K562 (cell line): Measurements from ENCODE around the gene DYNC2LI1.

ENCODE experiments used
- ATF6 ChIP-seq: sonication (generic); formaldehyde crosslinking; IDR thresholded peaks from 2 replicates; pipeline ENCODE4 v1.4.0; 2020; ENCODE audit warnings: mild to moderate bottlenecking, missing genetic modification reagents
- BACH1 ChIP-seq: fragments of 200-800 bp; sonication (Bioruptor generic); IDR thresholded peaks from 2 replicates; pipeline ENCODE4 v1.6.1; 2016; ENCODE audit warnings: missing genetic modification characterization, missing compliant biosample characterization
- EGR1 ChIP-seq: fragments of 450-650 bp; conservative IDR thresholded peaks from 2 replicates; pipeline ENCODE4 v1.6.1; 2017; ENCODE audit warnings: mild to moderate bottlenecking
- EZH2 ChIP-seq: IDR thresholded peaks from 2 replicates; pipeline ENCODE4 v1.6.1; 2012; ENCODE audit warnings: low read depth, mild to moderate bottlenecking, inconsistent platforms, low read length, borderline replicate concordance
- NCOA1 ChIP-seq: fragments of 450-650 bp; IDR thresholded peaks from 2 replicates; pipeline ENCODE4 v1.6.1; 2016; ENCODE audit warnings: low read depth
- NFIC ChIP-seq: fragments of 450-650 bp; IDR thresholded peaks from 2 replicates; pipeline ENCODE4 v1.6.1; 2017; ENCODE audit warnings: mild to moderate bottlenecking, inconsistent platforms
- OTX1 ChIP-seq: fragments of 450-650 bp; formaldehyde crosslinking; IDR thresholded peaks from 2 replicates; pipeline ENCODE4 v1.4.0; 2022; ENCODE audit warnings: mild to moderate bottlenecking
- STAT5A ChIP-seq: IDR thresholded peaks from 2 replicates; pipeline ENCODE4 v1.6.1; 2012; ENCODE audit warnings: low read length, inconsistent platforms, borderline replicate concordance
- TAF1 ChIP-seq: IDR thresholded peaks from 2 replicates; pipeline ENCODE4 v1.6.1; 2011; ENCODE audit warnings: mild to moderate bottlenecking, low read length, moderate library complexity; ENCODE audit not compliant: insufficient read depth, control insufficient read depth, severe bottlenecking; ENCODE audit errors: extremely low read depth
- ZNF445 ChIP-seq: fragments of 250-450 bp; sonication (Bioruptor Pico); IDR thresholded peaks from 2 replicates; pipeline ENCODE4 v1.4.0; 2020; ENCODE audit warnings: low read depth, mild to moderate bottlenecking, moderate library complexity
- ZNF57 ChIP-seq: fragments of 450-650 bp; formaldehyde crosslinking; IDR thresholded peaks from 2 replicates; pipeline ENCODE4 v1.4.0; 2020; ENCODE audit warnings: mild to moderate bottlenecking, moderate library complexity
- TF ChIP-seq, protein P1 (sequence below), 3 experiments: IDR thresholded peaks in 2 of 3; conservative IDR thresholded peaks in 1 of 3; 2 replicates each; pipeline ENCODE4 v1.5.1; 2011 to 2012; ENCODE audit warnings: low read length in 3 of 3, mild to moderate bottlenecking in 3 of 3, control low read depth in 2 of 3, improper control_type of control experiment in 1 of 3, inconsistent platforms in 1 of 3, low read depth in 1 of 3, mixed read lengths in 1 of 3, moderate library complexity in 1 of 3; ENCODE audit not compliant: insufficient read depth in 2 of 3
- TF ChIP-seq, protein P2 (sequence below): sonication (generic); formaldehyde crosslinking; IDR thresholded peaks from 2 replicates; pipeline ENCODE4 v1.5.0; 2020; ENCODE audit warnings: missing genetic modification reagents

GRCh38 chr2:43748333-43748732 is 25.5 kb upstream of the DYNC2LI1 start:
- TF ChIP-seq TAF1, result no peak
- no peak for TF ChIP-seq NCOA1
- TF ChIP-seq ZNF445, result no peak
- TF ChIP-seq NFIC, result no peak
- TF ChIP-seq OTX1 (CRISPR knock-in tag), result no peak
- no peak for TF ChIP-seq EZH2
- TF ChIP-seq, protein P1, sequence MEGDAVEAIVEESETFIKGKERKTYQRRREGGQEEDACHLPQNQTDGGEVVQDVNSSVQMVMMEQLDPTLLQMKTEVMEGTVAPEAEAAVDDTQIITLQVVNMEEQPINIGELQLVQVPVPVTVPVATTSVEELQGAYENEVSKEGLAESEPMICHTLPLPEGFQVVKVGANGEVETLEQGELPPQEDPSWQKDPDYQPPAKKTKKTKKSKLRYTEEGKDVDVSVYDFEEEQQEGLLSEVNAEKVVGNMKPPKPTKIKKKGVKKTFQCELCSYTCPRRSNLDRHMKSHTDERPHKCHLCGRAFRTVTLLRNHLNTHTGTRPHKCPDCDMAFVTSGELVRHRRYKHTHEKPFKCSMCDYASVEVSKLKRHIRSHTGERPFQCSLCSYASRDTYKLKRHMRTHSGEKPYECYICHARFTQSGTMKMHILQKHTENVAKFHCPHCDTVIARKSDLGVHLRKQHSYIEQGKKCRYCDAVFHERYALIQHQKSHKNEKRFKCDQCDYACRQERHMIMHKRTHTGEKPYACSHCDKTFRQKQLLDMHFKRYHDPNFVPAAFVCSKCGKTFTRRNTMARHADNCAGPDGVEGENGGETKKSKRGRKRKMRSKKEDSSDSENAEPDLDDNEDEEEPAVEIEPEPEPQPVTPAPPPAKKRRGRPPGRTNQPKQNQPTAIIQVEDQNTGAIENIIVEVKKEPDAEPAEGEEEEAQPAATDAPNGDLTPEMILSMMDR (IDR thresholded peaks at IDR 0.05 in 2 of 3, conservative IDR thresholded peaks at IDR 0.05 in 1 of 3; ENCODE audit: insufficient read depth in 2 of 3, low read depth in 1 of 3, low read length in 3 of 3), result no peak
- TF ChIP-seq STAT5A, result no peak
- no peak for TF ChIP-seq BACH1 (tag)
- TF ChIP-seq, protein P2, sequence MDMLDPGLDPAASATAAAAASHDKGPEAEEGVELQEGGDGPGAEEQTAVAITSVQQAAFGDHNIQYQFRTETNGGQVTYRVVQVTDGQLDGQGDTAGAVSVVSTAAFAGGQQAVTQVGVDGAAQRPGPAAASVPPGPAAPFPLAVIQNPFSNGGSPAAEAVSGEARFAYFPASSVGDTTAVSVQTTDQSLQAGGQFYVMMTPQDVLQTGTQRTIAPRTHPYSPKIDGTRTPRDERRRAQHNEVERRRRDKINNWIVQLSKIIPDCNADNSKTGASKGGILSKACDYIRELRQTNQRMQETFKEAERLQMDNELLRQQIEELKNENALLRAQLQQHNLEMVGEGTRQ, result no peak
- TF ChIP-seq ATF6 (CRISPR knock-in tag), result no peak
- no peak for TF ChIP-seq EGR1
- TF ChIP-seq ZNF57 (CRISPR knock-in tag), result no peak
